Esophagus squamous epithelium (tissue), 4 donors: ENCODE data around the gene TUBG2.

ENCODE experiments used
- CTCF ChIP-seq, 6 experiments: fragments of 450-650 bp in 4 of 6; fragments of 200-600 bp in 2 of 6; sonication (generic) in 2 of 6; IDR thresholded peaks; one replicate each; pipeline ENCODE4 v1.5.1; 2016 to 2019; ENCODE audit warnings: antibody characterized with exemption in 6 of 6, mild to moderate bottlenecking in 4 of 6, moderate library complexity in 4 of 6
- POLR2A ChIP-seq, 4 donors: fragments of 450-650 bp; IDR thresholded peaks; one replicate each; pipeline ENCODE4 v1.6.1; 2017; ENCODE audit warnings: antibody characterized with exemption in 4 of 4, mild to moderate bottlenecking in 4 of 4, moderate library complexity in 3 of 4

DNA sequence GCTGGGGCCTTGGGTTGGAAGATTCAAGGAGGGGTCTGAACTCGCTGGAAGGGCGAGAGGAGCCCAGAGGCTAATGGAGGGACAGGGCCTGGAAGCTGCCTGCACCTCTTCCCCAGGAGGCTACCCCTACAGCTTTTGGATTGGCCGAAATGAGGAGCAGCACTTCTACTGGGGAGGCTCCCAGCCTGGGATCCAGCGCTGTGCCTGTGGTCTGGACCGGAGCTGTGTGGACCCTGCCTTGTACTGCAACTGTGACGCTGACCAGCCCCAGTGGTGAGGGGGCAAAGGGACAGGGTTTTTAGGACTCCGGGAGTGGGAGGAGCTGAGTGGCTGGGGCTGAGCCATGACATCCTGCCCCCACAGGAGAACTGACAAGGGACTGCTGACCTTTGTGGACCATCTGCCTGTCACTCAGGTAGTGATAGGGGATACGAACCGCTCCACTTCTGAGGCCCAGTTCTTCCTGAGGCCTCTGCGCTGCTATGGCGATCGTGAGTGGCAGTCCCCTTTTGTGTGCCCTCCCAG lies 32.0 kb downstream of the TUBG2 start:
- TF ChIP-seq CTCF (IDR thresholded peaks at IDR 0.05) (no peak), POLR2A (IDR thresholded peaks at IDR 0.05) (no peak)
